HL-60 (cell line): ENCODE results near the gene SPX.

Source experiments
- DNase-seq, 2 experiments: peaks; one replicate each; pipeline ENCODE4 v3.0.0-alpha.2; 2010 to 2020; ENCODE audit warnings: low read depth in 1 of 2, low spot score in 1 of 2
- H3K27ac ChIP-seq: fragments of 250-450 bp; sonication (Bioruptor Pico); replicated peaks from 2 replicates; pipeline ENCODE4 v1.5.1; 2020; ENCODE audit warnings: mild to moderate bottlenecking, moderate library complexity
- H3K27me3 ChIP-seq: fragments of 250-450 bp; sonication (Bioruptor Pico); 2 replicates; pipeline ENCODE4 v1.5.1; 2021; ENCODE audit warnings: mild to moderate bottlenecking, moderate library complexity; ENCODE audit not compliant: insufficient read depth, poor library complexity, severe bottlenecking
- H3K4me3 ChIP-seq: replicated peaks from 2 replicates; pipeline ENCODE4 v1.5.1; 2011; ENCODE audit warnings: mild to moderate bottlenecking, control low read depth, low read length; ENCODE audit not compliant: insufficient read depth
- GABPA ChIP-seq: IDR thresholded peaks from 2 replicates; pipeline ENCODE4 v1.6.1; 2012; ENCODE audit warnings: low read depth
- POLR2AphosphoS5 ChIP-seq: IDR thresholded peaks from 2 replicates; pipeline ENCODE4 v1.6.1; 2012; ENCODE audit warnings: low read depth
- SPI1 ChIP-seq: IDR thresholded peaks from 2 replicates; pipeline ENCODE4 v1.6.1; 2012; ENCODE audit warnings: low read depth, mild to moderate bottlenecking, borderline replicate concordance
- TF ChIP-seq, protein P1 (sequence below): IDR thresholded peaks from one replicate; pipeline ENCODE4 v1.5.1; 2011; ENCODE audit warnings: low read length, control low read depth, inconsistent platforms; ENCODE audit not compliant: insufficient read depth
- TF ChIP-seq, protein P2 (sequence below): IDR thresholded peaks from 2 replicates; pipeline ENCODE4 v1.6.1; 2012; ENCODE audit warnings: low read depth; ENCODE audit not compliant: insufficient replicate concordance

The SPX gene

GRCh38 chr12:21509768-21510167 lies 16.3 kb upstream of the SPX start:
- no peaks in the 10 kb centered on the region for H3K27me3 ChIP-seq
- TF ChIP-seq POLR2AphosphoS5 = no peak
- TF ChIP-seq, protein P1, sequence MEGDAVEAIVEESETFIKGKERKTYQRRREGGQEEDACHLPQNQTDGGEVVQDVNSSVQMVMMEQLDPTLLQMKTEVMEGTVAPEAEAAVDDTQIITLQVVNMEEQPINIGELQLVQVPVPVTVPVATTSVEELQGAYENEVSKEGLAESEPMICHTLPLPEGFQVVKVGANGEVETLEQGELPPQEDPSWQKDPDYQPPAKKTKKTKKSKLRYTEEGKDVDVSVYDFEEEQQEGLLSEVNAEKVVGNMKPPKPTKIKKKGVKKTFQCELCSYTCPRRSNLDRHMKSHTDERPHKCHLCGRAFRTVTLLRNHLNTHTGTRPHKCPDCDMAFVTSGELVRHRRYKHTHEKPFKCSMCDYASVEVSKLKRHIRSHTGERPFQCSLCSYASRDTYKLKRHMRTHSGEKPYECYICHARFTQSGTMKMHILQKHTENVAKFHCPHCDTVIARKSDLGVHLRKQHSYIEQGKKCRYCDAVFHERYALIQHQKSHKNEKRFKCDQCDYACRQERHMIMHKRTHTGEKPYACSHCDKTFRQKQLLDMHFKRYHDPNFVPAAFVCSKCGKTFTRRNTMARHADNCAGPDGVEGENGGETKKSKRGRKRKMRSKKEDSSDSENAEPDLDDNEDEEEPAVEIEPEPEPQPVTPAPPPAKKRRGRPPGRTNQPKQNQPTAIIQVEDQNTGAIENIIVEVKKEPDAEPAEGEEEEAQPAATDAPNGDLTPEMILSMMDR = no peak
- no peak for TF ChIP-seq GABPA
- TF ChIP-seq SPI1 = no peak
- TF ChIP-seq, protein P2, sequence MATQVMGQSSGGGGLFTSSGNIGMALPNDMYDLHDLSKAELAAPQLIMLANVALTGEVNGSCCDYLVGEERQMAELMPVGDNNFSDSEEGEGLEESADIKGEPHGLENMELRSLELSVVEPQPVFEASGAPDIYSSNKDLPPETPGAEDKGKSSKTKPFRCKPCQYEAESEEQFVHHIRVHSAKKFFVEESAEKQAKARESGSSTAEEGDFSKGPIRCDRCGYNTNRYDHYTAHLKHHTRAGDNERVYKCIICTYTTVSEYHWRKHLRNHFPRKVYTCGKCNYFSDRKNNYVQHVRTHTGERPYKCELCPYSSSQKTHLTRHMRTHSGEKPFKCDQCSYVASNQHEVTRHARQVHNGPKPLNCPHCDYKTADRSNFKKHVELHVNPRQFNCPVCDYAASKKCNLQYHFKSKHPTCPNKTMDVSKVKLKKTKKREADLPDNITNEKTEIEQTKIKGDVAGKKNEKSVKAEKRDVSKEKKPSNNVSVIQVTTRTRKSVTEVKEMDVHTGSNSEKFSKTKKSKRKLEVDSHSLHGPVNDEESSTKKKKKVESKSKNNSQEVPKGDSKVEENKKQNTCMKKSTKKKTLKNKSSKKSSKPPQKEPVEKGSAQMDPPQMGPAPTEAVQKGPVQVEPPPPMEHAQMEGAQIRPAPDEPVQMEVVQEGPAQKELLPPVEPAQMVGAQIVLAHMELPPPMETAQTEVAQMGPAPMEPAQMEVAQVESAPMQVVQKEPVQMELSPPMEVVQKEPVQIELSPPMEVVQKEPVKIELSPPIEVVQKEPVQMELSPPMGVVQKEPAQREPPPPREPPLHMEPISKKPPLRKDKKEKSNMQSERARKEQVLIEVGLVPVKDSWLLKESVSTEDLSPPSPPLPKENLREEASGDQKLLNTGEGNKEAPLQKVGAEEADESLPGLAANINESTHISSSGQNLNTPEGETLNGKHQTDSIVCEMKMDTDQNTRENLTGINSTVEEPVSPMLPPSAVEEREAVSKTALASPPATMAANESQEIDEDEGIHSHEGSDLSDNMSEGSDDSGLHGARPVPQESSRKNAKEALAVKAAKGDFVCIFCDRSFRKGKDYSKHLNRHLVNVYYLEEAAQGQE = no peak
- no peak overlapping the region for H3K27ac ChIP-seq
- no peak overlapping the region for H3K4me3 ChIP-seq
- no peak for DNase-seq

- no peak for DNase-seq
- TF ChIP-seq POLR2AphosphoS5 (no peak), SPI1 (no peak), GABPA (no peak)
- TF ChIP-seq, protein P1 = no peak
- TF ChIP-seq, protein P2 = no peak
These were observed 9.8 kb upstream of the SPX start for GRCh38 chr12:21516281-21516680.

DNA sequence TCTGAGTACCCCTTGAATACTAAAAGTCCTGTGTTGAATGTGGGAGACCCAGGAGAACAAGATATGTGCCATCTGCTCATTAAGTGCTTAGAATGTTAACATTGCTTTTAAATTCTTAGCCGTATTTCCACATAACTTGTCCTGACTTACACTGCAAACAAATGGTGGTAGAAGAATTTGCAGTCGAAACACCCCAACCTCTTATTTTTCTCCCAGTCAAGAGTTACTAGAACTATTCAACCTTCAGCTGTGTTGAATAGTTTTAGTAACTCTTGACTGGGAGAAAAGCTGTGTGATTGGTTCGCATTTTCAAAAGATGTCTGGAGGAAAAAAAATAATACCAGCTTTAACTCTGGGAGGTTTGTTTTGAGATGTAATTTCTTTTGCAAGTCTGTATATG lies 7.6 kb upstream of the SPX start:
- no peak for DNase-seq
- TF ChIP-seq, protein P1 = no peak
- no peak for TF ChIP-seq GABPA
- TF ChIP-seq, protein P2 = no peak
- no peak for TF ChIP-seq SPI1
- no peak for TF ChIP-seq POLR2AphosphoS5
- H3K27ac ChIP-seq = no peak overlapping the region
- H3K4me3 ChIP-seq = no peak overlapping the region
- no peaks in the 10 kb centered on the region for H3K27me3 ChIP-seq

More at GRCh38 chr12:21516281-21516680, 9.8 kb upstream of the SPX start:
- Histone ChIP-seq H3K4me3 (no peak overlapping the region), H3K27me3 (no peaks in the 10 kb centered on the region), H3K27ac (no peak overlapping the region)
